ENCODE data around the gene SIK1.

DNA sequence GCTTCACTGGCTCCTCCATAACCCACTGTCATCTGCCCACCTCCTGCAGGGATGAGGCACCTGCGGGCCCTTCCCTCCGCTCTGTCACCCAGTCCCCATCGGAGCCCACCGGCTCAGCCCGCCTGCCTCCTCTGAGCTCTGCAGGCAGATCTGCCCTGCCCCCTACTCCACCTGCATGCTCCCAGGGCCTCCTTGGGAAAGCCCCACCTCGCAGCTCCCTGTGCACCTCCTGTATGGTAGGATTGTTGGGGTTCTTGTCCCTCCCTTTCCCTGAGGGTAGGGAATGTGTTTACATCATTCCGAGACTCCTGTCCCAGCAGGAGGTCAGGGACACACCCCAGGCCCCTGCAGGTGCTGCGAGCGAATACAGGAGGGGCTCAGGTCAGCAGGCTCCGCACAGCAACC, 50.5 kb downstream of the SIK1 start:
- TF ChIP-seq EP300 (IDR thresholded peaks at IDR 0.05) (no peak), POLR2A (IDR thresholded peaks at IDR 0.05) (no peak), CTCF (IDR thresholded peaks at IDR 0.05) (no peak), POLR2AphosphoS5 (IDR thresholded peaks at IDR 0.05) (no peak)
